ENCODE data around the gene PHF3. TPM values are rescaled to one million over a fixed set of nuclear protein-coding genes. Genes with fewer than 3 reads are reported as not detected.

The PHF3 gene
- total RNA-seq, 1 experiment from 2014 or later = 48.3 TPM

GRCh38 chr6:63683071-63683603, 47.5 kb downstream of the PHF3 start:
- no peak overlapping the region for H3K4me3 Mint-ChIP-seq (ENCODE audit: unreplicated experiment)
- no peaks in the 10 kb centered on the region for H3K27me3 Mint-ChIP-seq (ENCODE audit: insufficient read depth, unreplicated experiment)
- no TSS peak for BruUV-seq (replicated peaks)
- no peak overlapping the region for H3K27ac Mint-ChIP-seq (ENCODE audit: unreplicated experiment)
- H3K9me3 ChIP-seq = no peaks in the 10 kb centered on the region
- H3K36me3 ChIP-seq (ENCODE audit: control insufficient read depth, insufficient read depth, low read length) = no peaks in the 10 kb centered on the region; the same call in 1 of the 2 replicates
- H3K4me1 ChIP-seq = no peaks in the 10 kb centered on the region
- intact Hi-C loops (cut with micrococcal nuclease; ENCODE audit: unreplicated experiment) = no loop called here
- no peaks in the 10 kb centered on the region for H3K9me3 Mint-ChIP-seq (ENCODE audit: unreplicated experiment)
- no peak for DNase-seq
- H3K27me3 ChIP-seq (replicated peaks; ENCODE audit: control insufficient read depth, insufficient read depth, low read length) = no peaks in the 10 kb centered on the region
- ChIA-PET POLR2A (no interaction called here), CTCF (no interaction called here)
- TF ChIP-seq CTCF (IDR thresholded peaks at IDR 0.05; ENCODE audit: insufficient read depth in 1 of 2, low read depth in 1 of 2, low read length in 1 of 2, severe bottlenecking in 1 of 2, unreplicated experiment in 1 of 2) = no peak
- no peak overlapping the region for H3K4me3 ChIP-seq (ENCODE audit: low read depth, low read length)
- H3K36me3 Mint-ChIP-seq (ENCODE audit: insufficient read depth, unreplicated experiment) = peaks cover 41% of the 10 kb centered on the region
- H3K4me1 Mint-ChIP-seq (ENCODE audit: low read depth, unreplicated experiment) = peaks cover 10% of the 10 kb centered on the region

GRCh38 chr6:63685446-63686379, 50.1 kb downstream of the PHF3 start:
- DNase-seq = no peak
- Histone ChIP-seq H3K36me3 (ENCODE audit: control insufficient read depth, insufficient read depth, low read length) (no peaks in the 10 kb centered on the region; the same call in 1 of the 2 replicates), H3K4me3 (ENCODE audit: low read depth, low read length) (no peak overlapping the region), H3K4me1 (no peaks in the 10 kb centered on the region), H3K27me3 (replicated peaks; ENCODE audit: control insufficient read depth, insufficient read depth, low read length) (no peaks in the 10 kb centered on the region), H3K9me3 (no peaks in the 10 kb centered on the region)
- POLR2A ChIA-PET = no interaction called here
- no TSS peak for BruUV-seq (replicated peaks)
- no peak for TF ChIP-seq CTCF (IDR thresholded peaks at IDR 0.05; ENCODE audit: insufficient read depth in 1 of 2, low read depth in 1 of 2, low read length in 1 of 2, severe bottlenecking in 1 of 2, unreplicated experiment in 1 of 2)
- H3K4me1 Mint-ChIP-seq (ENCODE audit: low read depth, unreplicated experiment) = peaks cover 9% of the 10 kb centered on the region
- intact Hi-C loops (cut with micrococcal nuclease; ENCODE audit: unreplicated experiment) = no loop called here
- H3K4me3 Mint-ChIP-seq (ENCODE audit: unreplicated experiment) = no peak overlapping the region
- no peaks in the 10 kb centered on the region for H3K27me3 Mint-ChIP-seq (ENCODE audit: insufficient read depth, unreplicated experiment)
- CTCF ChIA-PET = no interaction called here
- peaks cover 44% of the 10 kb centered on the region for H3K36me3 Mint-ChIP-seq (ENCODE audit: insufficient read depth, unreplicated experiment)
- H3K9me3 Mint-ChIP-seq (ENCODE audit: unreplicated experiment) = no peaks in the 10 kb centered on the region
- no peak overlapping the region for H3K27ac Mint-ChIP-seq (ENCODE audit: unreplicated experiment)

GRCh38 chr6:63689421-63689820, 53.8 kb downstream of the PHF3 start:
- Mint-ChIP-seq H3K27me3 (ENCODE audit: insufficient read depth, unreplicated experiment) (no peaks in the 10 kb centered on the region), H3K36me3 (ENCODE audit: insufficient read depth, unreplicated experiment) (peaks cover 28% of the 10 kb centered on the region), H3K4me1 (ENCODE audit: low read depth, unreplicated experiment) (no peaks in the 10 kb centered on the region), H3K4me3 (ENCODE audit: unreplicated experiment) (no peak overlapping the region), H3K9me3 (ENCODE audit: unreplicated experiment) (no peaks in the 10 kb centered on the region), H3K27ac (ENCODE audit: unreplicated experiment) (no peak overlapping the region)
- CTCF ChIA-PET = no interaction called here
- Histone ChIP-seq H3K9me3 (no peaks in the 10 kb centered on the region), H3K4me1 (no peaks in the 10 kb centered on the region), H3K27me3 (replicated peaks; ENCODE audit: control insufficient read depth, insufficient read depth, low read length) (no peaks in the 10 kb centered on the region), H3K4me3 (ENCODE audit: low read depth, low read length) (no peak overlapping the region), H3K36me3 (ENCODE audit: control insufficient read depth, insufficient read depth, low read length) (no peaks in the 10 kb centered on the region; the same call in 1 of the 2 replicates)
- DNase-seq = no peak
- BruUV-seq (replicated peaks) = no TSS peak
- intact Hi-C loops (cut with micrococcal nuclease; ENCODE audit: unreplicated experiment) = no loop called here
- POLR2A ChIA-PET = no interaction called here
- TF ChIP-seq CTCF (IDR thresholded peaks at IDR 0.05; ENCODE audit: insufficient read depth in 1 of 2, low read depth in 1 of 2, low read length in 1 of 2, severe bottlenecking in 1 of 2, unreplicated experiment in 1 of 2) = no peak

Data from Caco-2 (cell line).